GM12878 (cell line): Measurements from ENCODE around the gene LCOR.

ENCODE experiments used
- CBX3 ChIP-seq: fragments of 200-600 bp; sonication (generic); IDR thresholded peaks from 2 replicates; pipeline ENCODE4 v1.6.1; 2016; ENCODE audit warnings: low read depth, borderline replicate concordance
- CHD1 ChIP-seq: IDR thresholded peaks from 2 replicates; pipeline ENCODE4 v1.6.1; 2012; ENCODE audit warnings: low read depth, low read length, improper control_type of control experiment
- CHD2 ChIP-seq: IDR thresholded peaks from 2 replicates; pipeline ENCODE4 v1.6.1; 2011; ENCODE audit warnings: low read depth, low read length, improper control_type of control experiment, borderline replicate concordance
- CTCF ChIP-seq, 3 experiments: IDR thresholded peaks in 2 of 3; conservative IDR thresholded peaks in 1 of 3; 2 replicates each; pipeline ENCODE4 v1.5.1; 2011; ENCODE audit warnings: low read depth in 3 of 3, low read length in 3 of 3, mild to moderate bottlenecking in 3 of 3, control low read depth in 2 of 3, moderate library complexity in 2 of 3, inconsistent platforms in 1 of 3, mixed read lengths in 1 of 3; ENCODE audit not compliant: control insufficient read depth in 2 of 3, insufficient read depth in 1 of 3; ENCODE audit errors: extremely low read depth in 1 of 3
- EGR1 ChIP-seq, 2 experiments: IDR thresholded peaks; 1 replicate in 1 of 2; 2 replicates in 1 of 2; pipeline ENCODE4 v1.6.1; 2011 to 2012; ENCODE audit warnings: low read depth in 2 of 2, low read length in 2 of 2, borderline replicate concordance in 1 of 2, mild to moderate bottlenecking in 1 of 2, moderate library complexity in 1 of 2
- FOXK2 ChIP-seq: fragments of 450-650 bp; IDR thresholded peaks from 2 replicates; pipeline ENCODE4 v1.6.1; 2017; ENCODE audit warnings: mild to moderate bottlenecking, moderate library complexity

- TF ChIP-seq CTCF (IDR thresholded peaks at IDR 0.05 in 2 of 3, conservative IDR thresholded peaks at IDR 0.05 in 1 of 3; ENCODE audit: control insufficient read depth in 2 of 3, extremely low read depth in 1 of 3, insufficient read depth in 1 of 3, low read depth in 3 of 3, low read length in 3 of 3): no peak
- no peak for TF ChIP-seq FOXK2
- TF ChIP-seq EGR1 (IDR thresholded peaks at IDR 0.05; ENCODE audit: borderline replicate concordance in 1 of 2, low read depth in 2 of 2, low read length in 2 of 2): no peak
- no peak for TF ChIP-seq CHD2
- no peak for TF ChIP-seq CBX3
- TF ChIP-seq CHD1: no peak
Observed at GRCh38 chr10:96833220-96834001, 1.3 kb downstream of the LCOR start.
